GM12872 (cell line): ENCODE data around the gene CENPV.
A peak's percentile ranks its signal among the peaks of the same experiment; 100 is the strongest.

Experiments
- TF ChIP-seq, protein P1 (sequence below): IDR thresholded peaks from 3 replicates; pipeline ENCODE4 v1.5.1; 2011; ENCODE audit warnings: low read depth, mild to moderate bottlenecking, low read length, moderate library complexity; ENCODE audit not compliant: insufficient read depth

CENPV gene

DNA sequence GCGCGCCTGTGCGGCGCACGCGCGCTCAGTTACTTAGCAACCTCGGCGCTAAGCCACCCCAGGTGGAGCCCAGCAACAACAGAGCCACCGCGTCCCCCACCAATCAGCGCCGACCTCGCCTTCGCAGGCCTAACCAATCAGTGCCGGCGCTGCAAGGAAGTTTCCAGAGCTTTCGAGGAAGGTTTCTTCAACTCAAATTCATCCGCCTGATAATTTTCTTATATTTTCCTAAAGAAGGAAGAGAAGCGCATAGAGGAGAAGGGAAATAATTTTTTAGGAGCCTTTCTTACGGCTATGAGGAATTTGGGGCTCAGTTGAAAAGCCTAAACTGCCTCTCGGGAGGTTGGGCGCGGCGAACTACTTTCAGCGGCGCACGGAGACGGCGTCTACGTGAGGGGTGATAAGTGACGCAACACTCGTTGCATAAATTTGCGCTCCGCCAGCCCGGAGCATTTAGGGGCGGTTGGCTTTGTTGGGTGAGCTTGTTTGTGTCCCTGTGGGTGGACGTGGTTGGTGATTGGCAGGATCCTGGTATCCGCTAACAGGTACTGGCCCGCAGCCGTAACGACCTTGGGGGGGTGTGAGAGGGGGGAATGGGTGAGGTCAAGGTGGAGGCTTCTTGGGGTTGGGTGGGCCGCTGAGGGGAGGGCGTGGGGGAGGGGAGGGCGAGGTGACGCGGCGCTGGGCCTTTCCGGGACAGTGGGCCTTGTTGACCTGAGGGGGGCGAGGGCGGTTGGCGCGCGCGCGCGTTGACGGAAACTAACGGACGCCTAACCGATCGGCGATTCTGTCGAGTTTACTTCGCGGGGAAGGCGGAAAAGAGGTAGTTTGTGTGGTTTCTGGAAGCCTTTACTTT lies 27.6 kb upstream of the CENPV start, which contains the start of gene UBB:
Gene UBB, plus strand, starts transcription at position 452 of the 856 bp plus-strand sequence. CDS start 817 bp downstream, outside the sequence.
- TF ChIP-seq, protein P1, sequence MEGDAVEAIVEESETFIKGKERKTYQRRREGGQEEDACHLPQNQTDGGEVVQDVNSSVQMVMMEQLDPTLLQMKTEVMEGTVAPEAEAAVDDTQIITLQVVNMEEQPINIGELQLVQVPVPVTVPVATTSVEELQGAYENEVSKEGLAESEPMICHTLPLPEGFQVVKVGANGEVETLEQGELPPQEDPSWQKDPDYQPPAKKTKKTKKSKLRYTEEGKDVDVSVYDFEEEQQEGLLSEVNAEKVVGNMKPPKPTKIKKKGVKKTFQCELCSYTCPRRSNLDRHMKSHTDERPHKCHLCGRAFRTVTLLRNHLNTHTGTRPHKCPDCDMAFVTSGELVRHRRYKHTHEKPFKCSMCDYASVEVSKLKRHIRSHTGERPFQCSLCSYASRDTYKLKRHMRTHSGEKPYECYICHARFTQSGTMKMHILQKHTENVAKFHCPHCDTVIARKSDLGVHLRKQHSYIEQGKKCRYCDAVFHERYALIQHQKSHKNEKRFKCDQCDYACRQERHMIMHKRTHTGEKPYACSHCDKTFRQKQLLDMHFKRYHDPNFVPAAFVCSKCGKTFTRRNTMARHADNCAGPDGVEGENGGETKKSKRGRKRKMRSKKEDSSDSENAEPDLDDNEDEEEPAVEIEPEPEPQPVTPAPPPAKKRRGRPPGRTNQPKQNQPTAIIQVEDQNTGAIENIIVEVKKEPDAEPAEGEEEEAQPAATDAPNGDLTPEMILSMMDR, result peak; percentile 23; the same call in 1 of the 3 replicates

DNA sequence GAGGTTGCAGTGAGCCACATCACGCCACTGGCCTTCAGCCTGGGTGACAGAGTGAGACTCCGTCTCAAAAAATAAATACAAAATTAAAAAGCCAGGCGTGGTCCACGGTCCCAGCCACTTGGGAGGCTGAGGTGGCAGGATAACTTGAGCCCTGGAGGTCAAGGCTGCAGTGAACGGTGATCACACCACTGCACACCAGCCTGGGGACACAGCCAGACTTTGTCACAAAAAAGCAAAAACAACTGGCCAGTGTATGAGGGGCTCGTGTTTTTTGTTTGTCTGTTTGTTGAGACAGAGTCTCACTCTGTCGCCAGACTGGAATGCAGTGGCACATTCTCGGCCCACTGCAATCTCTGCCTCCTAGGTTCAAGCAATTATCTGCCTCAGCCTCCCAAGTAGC lies 26.4 kb upstream of the CENPV start:
- TF ChIP-seq, protein P1, result no peak

DNA sequence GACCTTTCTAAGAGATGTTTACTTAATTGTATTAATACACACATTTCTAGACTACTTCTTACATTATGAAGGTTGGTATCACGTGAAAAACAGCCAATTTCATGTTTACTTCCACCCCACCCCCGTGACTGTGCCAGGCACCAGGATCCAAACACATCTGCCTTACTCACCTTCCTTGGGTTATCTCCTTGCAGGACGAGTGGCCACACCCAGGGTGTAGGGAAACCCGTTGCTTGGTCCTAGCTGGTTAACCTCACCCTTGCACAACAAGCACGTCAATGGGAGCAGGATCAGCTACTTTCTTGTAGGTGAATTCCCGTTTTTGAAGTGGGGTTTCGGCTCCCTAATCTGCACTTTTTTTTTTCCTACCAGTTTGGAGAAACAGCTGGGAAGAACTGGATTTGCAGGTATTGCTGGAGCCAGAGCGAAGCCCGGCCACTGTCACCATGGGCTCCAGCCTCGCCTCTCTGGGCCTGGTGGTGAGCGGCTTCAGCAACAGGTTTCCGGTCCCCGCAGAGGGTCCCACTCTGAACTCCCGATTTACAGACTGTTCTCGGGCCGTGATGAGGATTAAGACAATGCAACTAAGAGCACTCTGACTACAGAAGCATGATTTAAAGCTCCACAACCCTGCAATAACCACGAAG lies 25.5 kb upstream of the CENPV start:
- TF ChIP-seq, protein P1, result no peak

DNA sequence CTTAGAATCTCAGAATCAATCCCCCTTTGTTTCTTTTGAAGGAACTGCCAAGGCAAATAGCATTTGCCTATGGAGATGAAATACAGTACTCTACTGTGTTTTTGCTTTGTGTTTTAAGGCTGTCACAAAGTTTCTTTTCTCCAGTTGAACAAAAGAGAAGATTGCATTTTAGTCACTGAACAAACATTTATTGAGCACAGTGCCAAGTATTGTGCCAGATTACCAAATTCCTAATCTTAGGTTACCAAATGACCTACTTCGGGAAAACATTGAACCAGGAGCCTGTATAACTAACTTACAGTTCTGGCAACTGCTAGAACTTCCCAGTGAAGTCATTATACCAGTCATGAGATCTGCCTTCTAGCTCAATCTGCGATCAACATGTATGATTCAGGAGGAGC lies 24.7 kb upstream of the CENPV start:
- TF ChIP-seq, protein P1, result no peak

DNA sequence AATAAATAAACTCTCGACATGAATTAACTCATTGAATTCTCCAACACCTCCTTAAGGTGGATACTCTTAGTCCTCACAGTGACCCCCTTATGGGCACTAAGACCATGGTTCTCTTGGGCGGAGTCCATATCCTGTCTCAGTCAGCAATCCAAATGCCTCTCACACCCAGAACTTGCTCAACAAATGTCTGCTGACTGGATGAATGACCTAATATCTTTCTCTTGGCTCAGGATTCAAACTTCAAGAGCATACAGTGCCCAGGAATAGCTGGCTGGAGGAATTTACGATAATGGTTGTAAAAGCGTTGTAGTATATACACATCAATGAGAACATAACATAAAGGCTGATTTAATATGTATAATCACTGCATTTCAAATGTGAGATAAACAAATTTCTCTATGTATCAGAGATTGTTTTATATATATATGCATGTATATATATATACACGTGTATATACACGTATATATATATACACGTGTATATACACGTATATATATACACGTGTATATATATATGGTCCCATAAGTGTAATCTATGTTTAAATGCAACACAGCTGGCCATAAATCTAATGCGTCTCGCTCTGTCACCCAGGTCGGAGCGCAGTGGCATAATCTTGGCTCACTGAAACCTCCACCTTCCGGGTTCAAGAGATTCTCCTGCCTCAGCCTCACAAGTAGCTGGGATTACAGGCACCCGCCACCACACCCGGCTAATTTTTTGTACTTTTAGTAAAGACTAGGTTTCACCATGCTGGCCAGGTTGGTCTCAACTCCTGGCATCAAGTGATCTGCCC lies 21.1 kb upstream of the CENPV start:
- TF ChIP-seq, protein P1, result no peak

DNA sequence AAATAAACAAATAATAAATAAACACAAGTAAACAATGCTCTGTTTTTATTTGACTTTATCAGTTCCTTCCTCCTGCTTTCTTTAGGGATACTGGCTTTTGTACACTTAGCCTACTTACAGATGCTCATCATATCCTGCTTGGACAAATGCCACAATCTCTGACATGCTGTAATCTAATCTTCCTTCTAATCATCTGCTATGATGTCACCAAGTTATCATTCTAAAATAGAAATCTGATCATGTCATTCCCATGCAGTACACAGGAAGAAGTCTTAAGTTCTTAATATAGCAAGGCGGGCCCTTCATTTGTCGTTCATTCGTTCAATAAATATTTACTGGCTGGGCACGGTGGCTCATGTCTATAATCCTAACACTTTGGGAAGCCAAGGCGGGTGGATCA lies 18.5 kb upstream of the CENPV start:
- TF ChIP-seq, protein P1, result no peak

DNA sequence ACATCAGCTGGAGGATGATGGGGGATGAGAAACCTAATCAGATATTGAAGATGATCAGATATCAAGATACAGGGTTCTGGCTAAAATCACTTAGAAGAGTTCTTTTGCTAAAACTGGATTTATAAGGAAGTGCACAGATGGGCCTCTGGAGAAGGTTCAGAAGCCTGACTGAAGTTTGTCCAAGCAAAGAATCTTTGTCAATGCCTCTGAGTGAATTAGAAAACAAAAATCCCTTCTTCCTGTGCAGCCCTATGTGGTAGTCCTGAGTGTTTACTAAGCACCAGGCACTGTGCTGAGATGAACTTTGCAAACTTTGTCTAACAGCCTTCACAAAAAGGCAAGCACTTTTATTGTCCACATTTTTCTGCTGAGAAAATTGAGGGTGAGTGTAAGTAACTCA lies 11.4 kb upstream of the CENPV start:
- TF ChIP-seq, protein P1, result no peak
